ENCODE results near the gene PLSCR2.

PLSCR2 gene

DNA sequence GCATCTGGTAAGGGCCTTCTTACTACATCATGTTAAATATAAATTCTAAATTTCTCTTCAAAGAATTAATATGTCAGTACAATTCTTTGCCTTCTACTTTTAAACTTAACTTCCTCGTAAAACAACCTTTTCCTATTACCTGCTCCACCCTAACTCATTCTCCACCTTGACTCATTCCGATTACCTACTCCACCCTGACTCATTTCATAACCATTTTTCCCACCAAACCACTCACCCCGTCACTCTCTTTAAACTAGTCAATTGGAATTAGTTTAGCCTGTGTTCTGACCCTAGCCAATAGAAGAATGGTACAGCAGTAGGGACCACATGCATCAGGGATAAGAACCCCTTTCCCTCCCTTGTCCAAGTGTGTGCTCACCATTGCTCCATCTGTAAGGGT, 65.6 kb downstream of the PLSCR2 start:
- H2AFZ ChIP-seq (ENCODE audit: low read depth) = no peak overlapping the region
- TF ChIP-seq, protein P1, sequence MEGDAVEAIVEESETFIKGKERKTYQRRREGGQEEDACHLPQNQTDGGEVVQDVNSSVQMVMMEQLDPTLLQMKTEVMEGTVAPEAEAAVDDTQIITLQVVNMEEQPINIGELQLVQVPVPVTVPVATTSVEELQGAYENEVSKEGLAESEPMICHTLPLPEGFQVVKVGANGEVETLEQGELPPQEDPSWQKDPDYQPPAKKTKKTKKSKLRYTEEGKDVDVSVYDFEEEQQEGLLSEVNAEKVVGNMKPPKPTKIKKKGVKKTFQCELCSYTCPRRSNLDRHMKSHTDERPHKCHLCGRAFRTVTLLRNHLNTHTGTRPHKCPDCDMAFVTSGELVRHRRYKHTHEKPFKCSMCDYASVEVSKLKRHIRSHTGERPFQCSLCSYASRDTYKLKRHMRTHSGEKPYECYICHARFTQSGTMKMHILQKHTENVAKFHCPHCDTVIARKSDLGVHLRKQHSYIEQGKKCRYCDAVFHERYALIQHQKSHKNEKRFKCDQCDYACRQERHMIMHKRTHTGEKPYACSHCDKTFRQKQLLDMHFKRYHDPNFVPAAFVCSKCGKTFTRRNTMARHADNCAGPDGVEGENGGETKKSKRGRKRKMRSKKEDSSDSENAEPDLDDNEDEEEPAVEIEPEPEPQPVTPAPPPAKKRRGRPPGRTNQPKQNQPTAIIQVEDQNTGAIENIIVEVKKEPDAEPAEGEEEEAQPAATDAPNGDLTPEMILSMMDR (conservative IDR thresholded peaks at IDR 0.05; ENCODE audit: low read depth, low read length) = no peak

DNA sequence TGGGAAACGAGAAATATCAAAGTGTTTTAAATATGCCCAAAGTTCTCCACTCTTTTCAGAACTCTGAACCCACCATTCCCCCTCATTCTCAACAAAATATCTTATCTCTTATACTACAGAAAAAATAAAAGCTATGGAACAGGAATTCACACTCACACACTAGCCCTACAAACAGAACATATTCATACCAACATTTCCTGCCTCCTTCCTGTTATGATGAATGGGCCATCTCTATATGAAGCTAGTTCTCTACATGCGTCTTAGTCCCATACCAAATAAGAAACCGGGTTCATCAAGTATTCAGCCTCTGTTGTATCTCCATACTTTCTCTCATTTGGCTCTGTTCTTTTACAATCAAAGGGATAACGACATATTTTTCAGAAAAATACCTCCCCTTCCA, 72.6 kb downstream of the PLSCR2 start:
- H3K9ac ChIP-seq = no peak overlapping the region
- no peaks in the 10 kb centered on the region for H3K36me3 ChIP-seq (ENCODE audit: insufficient read depth)
- no peaks in the 10 kb centered on the region for H4K20me1 ChIP-seq (ENCODE audit: insufficient read depth)
- TF ChIP-seq, protein P1 (conservative IDR thresholded peaks at IDR 0.05; ENCODE audit: low read depth, low read length) = no peak
- H2AFZ ChIP-seq (ENCODE audit: low read depth) = no peak overlapping the region
- H3K27ac ChIP-seq = no peak overlapping the region
- H3K27me3 ChIP-seq (ENCODE audit: insufficient read depth, low read depth) = no peaks in the 10 kb centered on the region
- no peaks in the 10 kb centered on the region for H3K79me2 ChIP-seq (ENCODE audit: insufficient read depth, low read depth)
- no peak overlapping the region for H3K4me2 ChIP-seq
- no peak overlapping the region for H3K4me3 ChIP-seq (IDR thresholded peaks at IDR 0.05; ENCODE audit: insufficient read depth, low read depth, low read length)
- H3K4me1 ChIP-seq (ENCODE audit: low read depth, poor library complexity, severe bottlenecking) = no peaks in the 10 kb centered on the region

More for the DNA sequence above, 65.6 kb downstream of the PLSCR2 start:
- H3K36me3 ChIP-seq (ENCODE audit: insufficient read depth) = no peaks in the 10 kb centered on the region
- no peaks in the 10 kb centered on the region for H3K27me3 ChIP-seq (ENCODE audit: insufficient read depth, low read depth)
- no peaks in the 10 kb centered on the region for H4K20me1 ChIP-seq (ENCODE audit: insufficient read depth)
- no peaks in the 10 kb centered on the region for H3K79me2 ChIP-seq (ENCODE audit: insufficient read depth, low read depth)
- H3K4me3 ChIP-seq (IDR thresholded peaks at IDR 0.05; ENCODE audit: insufficient read depth, low read depth, low read length) = no peak overlapping the region
- no peaks in the 10 kb centered on the region for H3K4me1 ChIP-seq (ENCODE audit: low read depth, poor library complexity, severe bottlenecking)
- no peak overlapping the region for H3K9ac ChIP-seq
- no peak overlapping the region for H3K4me2 ChIP-seq
- H3K27ac ChIP-seq = no peak overlapping the region

DNA sequence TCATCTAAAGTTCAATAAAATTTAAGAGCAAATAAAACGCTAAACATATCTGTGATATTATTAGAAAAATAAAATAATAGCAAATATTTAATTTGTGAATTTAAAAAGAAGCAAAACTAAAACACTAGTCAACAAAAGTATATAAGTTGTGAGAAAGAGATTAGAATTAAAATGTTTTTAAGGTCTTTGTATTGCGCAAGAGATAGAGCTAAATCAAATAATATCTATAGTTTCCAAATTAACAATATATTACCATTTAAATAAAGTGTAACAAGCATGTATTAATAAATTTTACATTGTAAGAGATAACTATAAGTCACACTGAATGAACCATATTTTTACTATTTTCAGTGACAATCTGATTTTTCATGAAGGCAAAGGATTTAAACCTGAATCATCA, 74.2 kb downstream of the PLSCR2 start:
- H3K4me3 ChIP-seq (IDR thresholded peaks at IDR 0.05; ENCODE audit: insufficient read depth, low read depth, low read length) = no peak overlapping the region
- H3K27me3 ChIP-seq (ENCODE audit: insufficient read depth, low read depth) = no peaks in the 10 kb centered on the region
- H3K36me3 ChIP-seq (ENCODE audit: insufficient read depth) = no peaks in the 10 kb centered on the region
- TF ChIP-seq, protein P1 (conservative IDR thresholded peaks at IDR 0.05; ENCODE audit: low read depth, low read length) = no peak
- no peak overlapping the region for H3K4me2 ChIP-seq
- H3K4me1 ChIP-seq (ENCODE audit: low read depth, poor library complexity, severe bottlenecking) = no peaks in the 10 kb centered on the region
- no peaks in the 10 kb centered on the region for H4K20me1 ChIP-seq (ENCODE audit: insufficient read depth)
- no peak overlapping the region for H2AFZ ChIP-seq (ENCODE audit: low read depth)
- H3K27ac ChIP-seq = no peak overlapping the region
- no peak overlapping the region for H3K9ac ChIP-seq
- no peaks in the 10 kb centered on the region for H3K79me2 ChIP-seq (ENCODE audit: insufficient read depth, low read depth)

DNA sequence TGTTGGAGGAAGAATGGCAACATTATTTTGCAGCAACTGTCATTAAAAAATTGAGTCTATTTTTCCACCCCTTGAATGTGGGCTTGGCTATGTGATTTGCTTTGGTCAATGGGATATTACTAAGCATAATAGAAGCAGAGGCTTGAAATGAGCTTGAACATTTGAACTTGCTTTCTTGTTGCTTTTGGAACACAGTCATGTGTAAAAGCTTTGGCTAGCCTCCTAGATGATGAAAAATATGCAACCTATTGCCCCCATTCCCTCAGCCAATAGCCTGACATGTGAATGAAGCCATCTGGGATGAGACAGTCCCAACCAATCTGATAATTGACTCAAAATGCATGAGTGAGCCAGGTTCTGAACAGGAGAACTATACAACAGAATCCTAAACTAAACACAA, 78.4 kb downstream of the PLSCR2 start:
- no peak overlapping the region for H3K9ac ChIP-seq
- no peaks in the 10 kb centered on the region for H3K4me1 ChIP-seq (ENCODE audit: low read depth, poor library complexity, severe bottlenecking)
- H3K4me3 ChIP-seq (IDR thresholded peaks at IDR 0.05; ENCODE audit: insufficient read depth, low read depth, low read length) = no peak overlapping the region
- no peak overlapping the region for H3K27ac ChIP-seq
- no peak overlapping the region for H2AFZ ChIP-seq (ENCODE audit: low read depth)
- no peaks in the 10 kb centered on the region for H4K20me1 ChIP-seq (ENCODE audit: insufficient read depth)
- TF ChIP-seq, protein P1 (conservative IDR thresholded peaks at IDR 0.05; ENCODE audit: low read depth, low read length) = no peak
- no peaks in the 10 kb centered on the region for H3K79me2 ChIP-seq (ENCODE audit: insufficient read depth, low read depth)
- no peak overlapping the region for H3K4me2 ChIP-seq
- no peaks in the 10 kb centered on the region for H3K36me3 ChIP-seq (ENCODE audit: insufficient read depth)
- no peaks in the 10 kb centered on the region for H3K27me3 ChIP-seq (ENCODE audit: insufficient read depth, low read depth)
